ENCODE measurements around the gene UBE2L3. TPM values are rescaled to one million over a fixed set of nuclear protein-coding genes. Genes with fewer than 3 reads are reported as not detected.
"Not testable (repeated sequence)": the region's sequence is repeated elsewhere in the genome, so short reads cannot be mapped to it uniquely, and the experiment has no call there.

Gene UBE2L3
- total RNA-seq, 1 donor from 2014 or later: 60.7 TPM

- intact Hi-C loops (cut with micrococcal nuclease): loop anchor here (1.0 to 2.0 kb wide), 3 partner anchors 9 to 72 kb away; partner anchors contain the start of gene YDJC
Observed at GRCh38 chr22:21642584-21643448, 75.3 kb downstream of the UBE2L3 start.

- intact Hi-C loops (cut with micrococcal nuclease): loop anchor here (2.0 kb wide), 1 partner anchor 73 kb away; no protein-coding TSS in a partner anchor
Observed at GRCh38 chr22:21643533-21644357, 76.2 kb downstream of the UBE2L3 start.

- intact Hi-C loops (cut with micrococcal nuclease): not testable (repeated sequence)
Observed at GRCh38 chr22:21645513-21645912, 78.0 kb downstream of the UBE2L3 start.

GRCh38 chr22:21646608-21647590 lies 79.4 kb downstream of the UBE2L3 start:
- intact Hi-C loops (cut with micrococcal nuclease): no loop called here

- intact Hi-C loops (cut with micrococcal nuclease): loop anchor here (5.0 to 10.0 kb wide), 2 partner anchors 302 to 645 kb away; partner anchors contain the start of genes PPM1F and THAP7
Observed at GRCh38 chr22:21650280-21650679, 82.8 kb downstream of the UBE2L3 start.

- intact Hi-C loops (cut with micrococcal nuclease): loop anchor here (5.0 to 10.0 kb wide), 2 partner anchors 301 to 646 kb away; partner anchors contain the start of genes PPM1F and THAP7
Observed at GRCh38 chr22:21650823-21651520, 83.5 kb downstream of the UBE2L3 start.

GRCh38 chr22:21651521-21652009 lies 84.1 kb downstream of the UBE2L3 start:
- intact Hi-C loops (cut with micrococcal nuclease): loop anchor here (1.0 to 10.0 kb wide), 4 partner anchors 9 to 647 kb away; partner anchors contain the start of genes PPM1F, SDF2L1, THAP7 and YDJC

GRCh38 chr22:21652010-21652546 lies 84.6 kb downstream of the UBE2L3 start:
- intact Hi-C loops (cut with micrococcal nuclease): loop anchor here (1.0 to 10.0 kb wide), 4 partner anchors 10 to 647 kb away; partner anchors contain the start of genes PPM1F, SDF2L1, THAP7 and YDJC

GRCh38 chr22:21652547-21653545 lies 85.3 kb downstream of the UBE2L3 start:
- intact Hi-C loops (cut with micrococcal nuclease): loop anchor here (1.0 to 10.0 kb wide), 4 partner anchors 11 to 648 kb away; partner anchors contain the start of genes PPM1F, SDF2L1, THAP7 and YDJC

GRCh38 chr22:21657020-21657359 lies 89.5 kb downstream of the UBE2L3 start:
- intact Hi-C loops (cut with micrococcal nuclease): loop anchor here (1.0 to 10.0 kb wide), 4 partner anchors 9 to 652 kb away; partner anchors contain the start of genes PPIL2, THAP7 and YPEL1

GRCh38 chr22:21657360-21658032 lies 90.0 kb downstream of the UBE2L3 start:
- intact Hi-C loops (cut with micrococcal nuclease): loop anchor here (1.0 to 10.0 kb wide), 4 partner anchors 9 to 653 kb away; partner anchors contain the start of genes PPIL2, THAP7 and YPEL1

GRCh38 chr22:21659864-21660525 lies 92.5 kb downstream of the UBE2L3 start:
- intact Hi-C loops (cut with micrococcal nuclease): loop anchor here (5.0 to 10.0 kb wide), 2 partner anchors 277 to 655 kb away; partner anchors contain the start of gene THAP7

- intact Hi-C loops (cut with micrococcal nuclease): no loop called here
Observed at GRCh38 chr22:21660904-21661303, 93.4 kb downstream of the UBE2L3 start.

GRCh38 chr22:21661991-21662390 lies 94.5 kb downstream of the UBE2L3 start:
- intact Hi-C loops (cut with micrococcal nuclease): no loop called here

GRCh38 chr22:21663738-21664137 lies 96.2 kb downstream of the UBE2L3 start:
- intact Hi-C loops (cut with micrococcal nuclease): no loop called here

GRCh38 chr22:21665047-21665851 lies 97.7 kb downstream of the UBE2L3 start:
- intact Hi-C loops (cut with micrococcal nuclease): no loop called here

Data from T-helper 1 cell treated with Interleukin-12 subunit alpha and Interleukin-12 subunit beta and Interleukin-4 antibody, amounts not matched to agents 30 ng/mL and 1 ng/mL, for 36 hours (primary cell).